K562 (cell line): ENCODE measurements around the gene CRIP1. TPM values are rescaled to one million over a fixed set of nuclear protein-coding genes. Genes with fewer than 3 reads are reported as not detected.

Source experiments
- ATAC-seq: fragments of 200-7000 bp; cut with Tn5 transposase; 3 replicates; pipeline ENCODE4 v1.9.1; 2020; ENCODE audit warnings: moderate library complexity
- BruUV-seq: library from RNA; stranded (reverse); fragments of 400-500 nt; replicated peaks from 2 replicates; lab custom pipeline; 2021; lab: Mats Ljungman, UMichigan
- CTCF ChIA-PET: fragments of 300-600 bp; formaldehyde crosslinking; extraction: SDS; loops from one replicate; lab custom pipeline; 2021; ENCODE audit warnings: low intra/inter-chr PET ratio; lab: Yijun Ruan, JAX
- POLR2A ChIA-PET: fragments of 300-600, 350-650 bp; sonication (Branson Sonifier 250); formaldehyde crosslinking; extraction: SDS; loops from one replicate; lab custom pipeline; 2021; ENCODE audit warnings: antibody characterized with exemption, inconsistent platforms; lab: Yijun Ruan, JAX
- DNase-seq, 4 experiments: peaks; one replicate each; pipeline versions ENCODE4 v3.0.0 to v3.0.0-alpha.2; 2011 to 2018; ENCODE audit warnings: low spot score in 3 of 4, mixed read lengths in 3 of 4; ENCODE audit errors: extremely low read depth in 1 of 4
- FAIRE-seq: peaks from 2 replicates; lab custom pipeline; 2011; peaks lifted over from hg19 to GRCh38; lab: Jason Lieb, UNC
- H2AFZ ChIP-seq: 2 replicates; pipeline ENCODE4 v1.6.0; 2011; ENCODE audit warnings: low read depth, low read length, control low read depth, inconsistent platforms
- H3K27ac ChIP-seq: fragments of 200-600 bp; 3 replicates; pipeline ENCODE4 v1.8.0; 2011; ENCODE audit warnings: low read depth, mild to moderate bottlenecking, control low read depth, inconsistent platforms, low read length, moderate library complexity, mixed read lengths; ENCODE audit errors: extremely low read depth
- H3K27me3 ChIP-seq, 2 experiments: fragments of 300-600 bp in 1 of 2; 2 replicates in 1 of 2; 3 replicates in 1 of 2; pipeline versions ENCODE4 v1.6.0 to v1.8.0; 2011; ENCODE audit warnings: inconsistent platforms in 2 of 2, low read length in 2 of 2, mild to moderate bottlenecking in 1 of 2, mixed read lengths in 1 of 2, moderate library complexity in 1 of 2; ENCODE audit not compliant: control insufficient read depth in 2 of 2, insufficient read depth in 2 of 2
- H3K36me3 ChIP-seq: fragments of 300-600 bp; 3 replicates; pipeline ENCODE4 v1.8.0; 2011; ENCODE audit warnings: mild to moderate bottlenecking, low read length, inconsistent platforms; ENCODE audit not compliant: control insufficient read depth, insufficient read depth
- H3K4me1 ChIP-seq, 2 experiments: fragments of 200-600 bp in 1 of 2; replicated peaks in 1 of 2; 2 replicates in 1 of 2; 3 replicates in 1 of 2; pipeline versions ENCODE4 v1.5.1 to v1.8.0; 2011; ENCODE audit warnings: inconsistent platforms in 2 of 2, low read length in 2 of 2, mild to moderate bottlenecking in 1 of 2, mixed read lengths in 1 of 2, moderate library complexity in 1 of 2; ENCODE audit not compliant: control insufficient read depth in 2 of 2, insufficient read depth in 2 of 2
- H3K4me2 ChIP-seq: 2 replicates; pipeline ENCODE4 v1.6.1; 2011; ENCODE audit warnings: low read length, control low read depth, inconsistent platforms, mixed read lengths; ENCODE audit not compliant: insufficient read depth
- H3K4me3 ChIP-seq: fragments of 200-600 bp; sonication (generic), shearing (Covaris generic); 2 replicates; pipeline ENCODE4 v1.5.1; 2016; ENCODE audit warnings: control low read depth, inconsistent platforms
- H3K79me2 ChIP-seq: fragments of 200-600 bp; 3 replicates; pipeline ENCODE4 v1.8.0; 2011; ENCODE audit warnings: low read length, inconsistent platforms; ENCODE audit not compliant: control insufficient read depth, insufficient read depth
- H3K9ac ChIP-seq, 2 experiments: 2 replicates each; pipeline versions ENCODE4 v1.6.0 to v1.6.1; 2011; ENCODE audit warnings: low read depth in 2 of 2, low read length in 2 of 2, control low read depth in 1 of 2, inconsistent platforms in 1 of 2, mild to moderate bottlenecking in 1 of 2, mixed read lengths in 1 of 2; ENCODE audit not compliant: insufficient read depth in 1 of 2
- H3K9me1 ChIP-seq: one replicate; pipeline ENCODE4 v1.6.0; 2011; ENCODE audit warnings: inconsistent platforms, mild to moderate bottlenecking, low read length, moderate library complexity; ENCODE audit not compliant: control insufficient read depth, insufficient read depth
- H3K9me3 ChIP-seq: replicated peaks from 2 replicates; pipeline ENCODE4 v1.5.1; 2011; ENCODE audit warnings: low read depth, low read length, inconsistent platforms; ENCODE audit not compliant: control insufficient read depth, insufficient read depth
- H4K20me1 ChIP-seq: replicated peaks from 2 replicates; pipeline ENCODE4 v1.6.1; 2011; ENCODE audit warnings: low read length, inconsistent platforms, mixed read lengths; ENCODE audit not compliant: control insufficient read depth, insufficient read depth
- HDAC2 ChIP-seq: fragments of 450-650 bp; IDR thresholded peaks from 2 replicates; pipeline ENCODE4 v1.6.1; 2016; ENCODE audit warnings: mild to moderate bottlenecking
- NFIC ChIP-seq: fragments of 450-650 bp; IDR thresholded peaks from 2 replicates; pipeline ENCODE4 v1.6.1; 2017; ENCODE audit warnings: mild to moderate bottlenecking, inconsistent platforms
- POLR2G ChIP-seq: fragments of 200-400 bp; formaldehyde crosslinking; IDR thresholded peaks from 2 replicates; pipeline ENCODE4 v1.6.1; 2017; ENCODE audit warnings: low read depth, mild to moderate bottlenecking, antibody characterized with exemption, low read length, moderate library complexity
- WGBS: fragments of 100-300 bp; shearing (Covaris generic); methylation state at CpG from one replicate; pipeline ENCODE4 v1.1.6; 2016; ENCODE audit warnings: low coverage, mixed read lengths; ENCODE audit not compliant: insufficient coverage; ENCODE audit errors: missing lambda C conversion rate; 5-methylcytosine and 5-hydroxymethylcytosine counted together
- in situ Hi-C: fragments of 300-500 bp; cut with MboI; formaldehyde crosslinking; loops from 4 replicates; pipeline ENCODE4 v1.15.0; 2018; ENCODE audit warnings: inconsistent platforms, mixed read lengths
- intact Hi-C: fragments of 100-400 bp; cut with micrococcal nuclease; formaldehyde crosslinking; loops from 2 replicates; pipeline ENCODE4 v1.14.2; 2022
- polyA plus RNA-seq, 8 experiments: library from polyadenylated mRNA; depleted of rRNA in 4 of 8; stranded (reverse) in 5 of 8; unstranded in 3 of 8; fragments of >200 nt; fragmentation: Nextera tagmentation in 2 of 8; fragmentation: Illumina TruSeq in 1 of 8; extraction: Ambion mirVana in 2 of 8; extraction: Trizol in 1 of 8; gene quantifications; 2 replicates each; pipeline versions ENCODE4 v1.2.1 to v1.2.3, GENCODE V29; 2011 to 2014; ENCODE audit warnings: inconsistent platforms in 1 of 8, missing spikeins in 1 of 8
- total RNA-seq, 7 experiments: library from RNA; depleted of rRNA in 6 of 7; stranded (reverse); fragments of >200 nt in 6 of 7; fragmentation: Illumina TruSeq in 2 of 7; extraction: Trizol in 2 of 7; gene quantifications; 2 replicates each; pipeline versions ENCODE4 v1.2.1 to v1.2.3, GENCODE V29; 2011 to 2021; ENCODE audit warnings: low replicate concordance in 1 of 7
- TF ChIP-seq, protein P1 (sequence below): fragments of 200-800 bp; sonication (Bioruptor generic); IDR thresholded peaks from 2 replicates; pipeline ENCODE4 v1.6.1; 2017; ENCODE audit warnings: missing genetic modification characterization, missing compliant biosample characterization

The CRIP1 gene
- total and polyA plus RNA-seq, 9 of the 15 experiments (the other 6 are each of a cell fraction or from before 2014, with no cell fraction given) = 0.11 to 0.58 (median 0.14) TPM; not detected in 6

DNA sequence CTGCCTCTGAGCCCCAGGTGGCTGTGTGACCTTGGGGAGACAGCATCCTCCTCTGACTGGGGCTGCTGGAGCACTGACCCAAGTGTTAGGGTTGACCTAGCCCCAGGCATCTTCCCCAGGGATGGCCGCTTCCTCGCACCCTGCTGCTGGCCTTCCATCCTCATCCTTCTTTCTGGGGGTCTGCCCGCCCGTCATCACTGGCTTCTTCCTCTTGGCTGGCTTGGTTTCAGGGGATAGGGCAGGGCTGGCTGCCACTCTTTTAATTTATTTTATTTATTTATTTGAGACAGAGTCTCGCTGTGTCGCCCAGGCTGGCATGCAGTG lies 7.9 kb downstream of the CRIP1 start:
- no peak for FAIRE-seq
- Histone ChIP-seq H3K27ac (no peak overlapping the region), H3K4me3 (no peak overlapping the region), H3K79me2 (peaks cover 5% of the 10 kb centered on the region; the same call in 2 of the 3 replicates), H4K20me1 (peaks cover 6% of the 10 kb centered on the region), H2AFZ (no peak overlapping the region), H3K4me1 (peaks cover 0 to 79% of the 10 kb centered on the region in 2 experiments; a peak in 3 of 5 replicates), H3K9me3 (no peaks in the 10 kb centered on the region), H3K27me3 (no peaks in the 10 kb centered on the region), H3K9ac (no peak overlapping the region), H3K9me1 (no peaks in the 10 kb centered on the region), H3K4me2 (no peak overlapping the region), H3K36me3 (peaks cover 2% of the 10 kb centered on the region; the same call in 1 of the 3 replicates)
- 98% methylated on average over 4 of the region's 6 CpGs for WGBS
- POLR2A ChIA-PET = interaction anchor here (1.1 kb wide), 1 partner anchor 17 kb away, joined by 3 read pairs; no protein-coding TSS in a partner anchor
- DNase-seq = no peak
- in situ Hi-C loops = no loop called here
- no peak for ATAC-seq
- BruUV-seq = no TSS peak
- CTCF ChIA-PET = no interaction called here
- no peak for TF ChIP-seq HDAC2
- intact Hi-C loops = no loop called here

DNA sequence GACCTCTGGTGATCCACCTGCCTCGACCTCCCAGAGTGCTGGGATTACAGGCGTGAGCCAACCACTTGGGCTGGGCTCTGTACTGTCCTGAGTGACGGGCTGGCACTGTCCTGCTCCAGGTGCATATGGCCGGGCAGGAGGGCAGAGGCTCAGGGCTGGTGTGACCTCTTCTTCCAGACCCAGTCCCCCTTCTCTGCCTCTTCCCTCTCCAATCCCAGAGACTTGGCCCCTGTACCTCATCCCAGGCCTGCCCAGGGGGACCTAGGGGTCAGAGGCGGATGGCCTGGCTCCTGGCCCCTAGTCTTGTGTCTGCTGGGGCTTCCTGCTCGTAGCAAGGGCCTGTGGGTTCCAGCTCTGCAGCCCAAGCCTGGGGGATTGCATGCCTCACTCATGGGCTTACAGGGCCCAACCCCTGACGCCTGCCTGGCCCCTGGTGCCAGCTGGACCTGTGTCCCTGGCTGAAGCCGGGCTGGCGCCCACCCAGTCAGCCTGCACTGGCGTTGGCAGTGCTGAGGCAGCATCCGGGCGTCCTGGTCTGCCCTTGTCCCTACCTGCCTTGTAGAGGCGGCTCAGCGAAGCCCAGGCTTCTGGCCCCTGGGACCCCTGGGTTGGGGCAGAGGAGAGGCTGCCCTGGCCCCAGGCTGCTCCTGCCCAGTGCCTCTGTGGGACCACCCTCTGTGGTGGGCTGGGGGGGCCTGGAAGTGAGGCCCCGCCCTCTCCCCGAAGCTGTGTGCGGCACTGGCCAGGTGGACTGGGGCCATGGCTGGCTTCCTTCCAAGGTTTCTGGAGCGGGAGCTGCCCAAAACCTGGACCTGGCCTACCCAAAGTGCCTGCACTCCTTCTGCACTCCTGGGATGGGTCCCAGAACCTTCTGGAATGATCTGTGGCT lies 8.7 kb downstream of the CRIP1 start:
- FAIRE-seq (no peak), DNase-seq (no peak), ATAC-seq (no peak)
- POLR2A ChIA-PET = no interaction called here
- WGBS = 72% methylated on average over 14 of the region's 18 CpGs
- H3K4me1 ChIP-seq = peaks cover 0 to 79% of the 10 kb centered on the region in 2 experiments; a peak in 3 of 5 replicates
- H3K36me3 ChIP-seq = peaks cover 2% of the 10 kb centered on the region; the same call in 1 of the 3 replicates
- H4K20me1 ChIP-seq = peaks cover 6% of the 10 kb centered on the region
- no TSS peak for BruUV-seq
- CTCF ChIA-PET = no interaction called here
- H3K27me3 ChIP-seq = no peaks in the 10 kb centered on the region
- H3K9ac ChIP-seq = no peak overlapping the region
- no peak overlapping the region for H3K27ac ChIP-seq
- intact Hi-C loops (no loop called here), in situ Hi-C loops (no loop called here)
- TF ChIP-seq NFIC (peak; percentile 55), POLR2G (peak; percentile 52; the same call in 1 of the 2 replicates)
- TF ChIP-seq, protein P1, sequence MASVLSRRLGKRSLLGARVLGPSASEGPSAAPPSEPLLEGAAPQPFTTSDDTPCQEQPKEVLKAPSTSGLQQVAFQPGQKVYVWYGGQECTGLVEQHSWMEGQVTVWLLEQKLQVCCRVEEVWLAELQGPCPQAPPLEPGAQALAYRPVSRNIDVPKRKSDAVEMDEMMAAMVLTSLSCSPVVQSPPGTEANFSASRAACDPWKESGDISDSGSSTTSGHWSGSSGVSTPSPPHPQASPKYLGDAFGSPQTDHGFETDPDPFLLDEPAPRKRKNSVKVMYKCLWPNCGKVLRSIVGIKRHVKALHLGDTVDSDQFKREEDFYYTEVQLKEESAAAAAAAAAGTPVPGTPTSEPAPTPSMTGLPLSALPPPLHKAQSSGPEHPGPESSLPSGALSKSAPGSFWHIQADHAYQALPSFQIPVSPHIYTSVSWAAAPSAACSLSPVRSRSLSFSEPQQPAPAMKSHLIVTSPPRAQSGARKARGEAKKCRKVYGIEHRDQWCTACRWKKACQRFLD (CRISPR knock-in tag) = no peak
- H3K4me2 ChIP-seq = no peak overlapping the region
- H3K9me3 ChIP-seq = no peaks in the 10 kb centered on the region
- H3K4me3 ChIP-seq = no peak overlapping the region
- H3K79me2 ChIP-seq = peaks cover 5% of the 10 kb centered on the region; the same call in 2 of the 3 replicates
- H3K9me1 ChIP-seq = no peaks in the 10 kb centered on the region
- no peak overlapping the region for H2AFZ ChIP-seq
